HFFc6 (cell line): ENCODE data around the gene FGD6. TPM values are rescaled to one million over a fixed set of nuclear protein-coding genes. Genes with fewer than 3 reads are reported as not detected.

ENCODE experiments used
- DNase-seq: peaks from one replicate; pipeline ENCODE4 v3.0.0-alpha.2; 2018
- H3K27ac Mint-ChIP-seq: 2 replicates; pipeline ENCODE4 v1.8.0; 2020; ENCODE audit warnings: mild to moderate bottlenecking, mixed read lengths
- H3K27me3 Mint-ChIP-seq: 2 replicates; pipeline ENCODE4 v1.8.0; 2021; ENCODE audit warnings: mild to moderate bottlenecking, moderate library complexity, mixed read lengths; ENCODE audit not compliant: insufficient read depth
- H3K36me3 Mint-ChIP-seq: 2 replicates; pipeline ENCODE4 v1.8.0; 2021; ENCODE audit warnings: low read depth, mixed read lengths
- H3K4me1 Mint-ChIP-seq: 2 replicates; pipeline ENCODE4 v1.8.0; 2020; ENCODE audit warnings: low read depth, mixed read lengths
- H3K4me3 Mint-ChIP-seq: 2 replicates; pipeline ENCODE4 v1.8.0; 2020; ENCODE audit warnings: mild to moderate bottlenecking, moderate library complexity, mixed read lengths
- H3K9me3 Mint-ChIP-seq: 2 replicates; pipeline ENCODE4 v1.8.0; 2020; ENCODE audit warnings: mild to moderate bottlenecking, mixed read lengths
- CTCF ChIP-seq: fragments of 200-600 bp; sonication (generic); IDR thresholded peaks from 2 replicates; pipeline ENCODE4 v1.5.0; 2021; ENCODE audit warnings: antibody characterized with exemption, mild to moderate bottlenecking
- total RNA-seq, 6 experiments: library from RNA; stranded (reverse); fragmentation: NEBNext Ultra II Directional; extraction: Animal tissue kit (Norgen Biotek cat#: 25700); gene quantifications; 2 replicates in 1 of 6; 3 replicates in 5 of 6; pipeline ENCODE4 v1.2.3, GENCODE V29; 2021

Gene FGD6
- total RNA-seq, 6 experiments from 2014 or later, result 5.5 to 6.6 (median 6.0) TPM

- no peaks in the 10 kb centered on the region for H3K9me3 Mint-ChIP-seq
- DNase-seq, result no peak
- H3K27ac Mint-ChIP-seq, result no peak overlapping the region
- no peak for TF ChIP-seq CTCF
- no peaks in the 10 kb centered on the region for H3K36me3 Mint-ChIP-seq
- no peaks in the 10 kb centered on the region for H3K27me3 Mint-ChIP-seq
- H3K4me3 Mint-ChIP-seq, result no peak overlapping the region
- peaks cover 11% of the 10 kb centered on the region for H3K4me1 Mint-ChIP-seq
Measured at GRCh38 chr12:95158919-95159318, 58.3 kb downstream of the FGD6 start.

DNA sequence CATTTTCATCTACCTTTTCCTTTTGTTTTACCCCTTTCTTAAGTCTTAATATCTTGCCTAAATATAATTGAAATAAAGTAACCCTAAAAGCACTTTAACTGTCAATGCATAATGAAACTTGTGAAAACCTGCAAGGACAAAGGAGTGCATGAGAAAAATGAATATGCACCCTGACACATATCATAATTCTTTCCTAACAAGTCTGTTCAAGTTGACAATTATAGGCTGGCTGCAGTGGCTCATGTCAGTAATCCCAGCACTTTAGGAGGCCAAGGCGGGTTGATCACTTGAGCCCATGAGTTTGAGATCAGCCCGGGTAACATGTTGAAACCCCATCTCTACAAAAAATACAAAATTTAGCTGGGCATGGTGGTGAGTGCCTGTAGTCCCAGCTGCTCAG is 65.4 kb downstream of the FGD6 start:
- Mint-ChIP-seq H3K9me3 (no peaks in the 10 kb centered on the region), H3K27ac (no peak overlapping the region), H3K4me3 (no peak overlapping the region), H3K27me3 (no peaks in the 10 kb centered on the region), H3K36me3 (no peaks in the 10 kb centered on the region), H3K4me1 (no peaks in the 10 kb centered on the region)
- DNase-seq, result no peak
- TF ChIP-seq CTCF, result no peak

DNA sequence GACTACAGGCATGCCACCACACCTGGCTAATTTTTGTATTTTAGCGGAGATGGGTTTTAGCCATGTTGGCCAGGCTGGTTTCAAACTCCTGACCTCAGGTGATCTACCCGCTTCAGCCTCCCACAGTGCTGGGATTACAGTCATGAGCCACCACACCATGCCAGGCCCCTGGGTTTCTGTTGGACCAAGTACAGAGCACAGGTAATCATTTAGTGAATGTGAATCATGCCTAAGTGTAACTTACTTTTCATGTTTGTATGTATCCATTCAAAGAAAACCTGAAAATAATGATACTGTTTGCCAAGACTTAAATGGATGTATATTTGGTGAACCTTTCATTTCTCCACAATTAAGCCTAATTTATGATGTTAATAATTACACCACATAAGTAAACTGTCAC is 65.9 kb downstream of the FGD6 start:
- no peak overlapping the region for H3K4me3 Mint-ChIP-seq
- H3K36me3 Mint-ChIP-seq, result no peaks in the 10 kb centered on the region
- no peak for DNase-seq
- no peaks in the 10 kb centered on the region for H3K4me1 Mint-ChIP-seq
- no peaks in the 10 kb centered on the region for H3K27me3 Mint-ChIP-seq
- TF ChIP-seq CTCF, result no peak
- H3K9me3 Mint-ChIP-seq, result no peaks in the 10 kb centered on the region
- H3K27ac Mint-ChIP-seq, result no peak overlapping the region

- Mint-ChIP-seq H3K9me3 (no peaks in the 10 kb centered on the region), H3K4me1 (no peaks in the 10 kb centered on the region), H3K4me3 (no peak overlapping the region), H3K27ac (no peak overlapping the region), H3K36me3 (no peaks in the 10 kb centered on the region), H3K27me3 (no peaks in the 10 kb centered on the region)
- TF ChIP-seq CTCF, result no peak
- DNase-seq, result no peak
Measured at GRCh38 chr12:95150501-95150900, 66.8 kb downstream of the FGD6 start.

DNA sequence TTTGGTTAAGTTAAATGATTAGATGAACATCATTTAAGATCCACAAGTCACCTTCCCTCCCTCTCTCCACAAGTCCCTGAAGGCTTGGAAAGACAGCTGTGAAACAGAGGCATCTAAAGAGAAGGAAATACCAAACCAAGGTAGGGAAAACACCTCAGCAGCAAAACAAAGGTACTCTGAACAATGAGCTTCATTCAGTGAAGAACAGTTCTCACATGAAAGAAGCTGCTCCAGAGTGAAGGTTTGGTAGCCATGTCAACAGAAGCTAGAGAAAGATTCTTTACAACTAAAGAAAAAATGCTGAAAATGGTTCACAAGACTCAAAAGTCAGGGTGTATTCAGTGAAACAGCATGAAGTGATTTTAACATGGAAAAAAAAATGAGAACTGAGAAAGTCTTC is 69.4 kb downstream of the FGD6 start:
- no peak overlapping the region for H3K27ac Mint-ChIP-seq
- H3K27me3 Mint-ChIP-seq, result no peaks in the 10 kb centered on the region
- H3K9me3 Mint-ChIP-seq, result no peaks in the 10 kb centered on the region
- no peak for DNase-seq
- peaks cover 9% of the 10 kb centered on the region; the same call in 1 of the 2 replicates for H3K4me1 Mint-ChIP-seq
- H3K4me3 Mint-ChIP-seq, result no peak overlapping the region
- no peaks in the 10 kb centered on the region for H3K36me3 Mint-ChIP-seq
- TF ChIP-seq CTCF, result no peak

DNA sequence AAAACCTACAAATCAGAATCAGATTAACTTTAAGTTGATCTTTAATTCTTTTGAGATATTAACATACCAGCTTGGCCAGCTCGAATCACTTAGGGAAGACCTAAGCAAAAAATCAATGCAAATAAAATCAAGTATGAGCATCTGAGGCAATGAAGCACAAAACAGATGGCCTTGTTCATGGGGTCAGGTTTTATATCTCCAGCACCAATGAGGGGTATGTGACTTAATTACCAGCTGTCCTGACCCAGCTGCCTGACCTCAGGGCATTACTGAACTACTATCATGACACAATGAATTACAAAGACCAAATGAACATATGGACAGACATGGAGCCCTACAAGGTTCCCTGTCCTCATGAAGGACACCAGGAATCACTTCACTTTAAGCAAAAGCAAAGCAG is 70.5 kb downstream of the FGD6 start:
- H3K27ac Mint-ChIP-seq, result no peak overlapping the region
- TF ChIP-seq CTCF, result no peak
- no peak overlapping the region for H3K4me3 Mint-ChIP-seq
- H3K4me1 Mint-ChIP-seq, result peaks cover 9% of the 10 kb centered on the region; the same call in 1 of the 2 replicates
- H3K36me3 Mint-ChIP-seq, result no peaks in the 10 kb centered on the region
- DNase-seq, result no peak
- H3K27me3 Mint-ChIP-seq, result no peaks in the 10 kb centered on the region; the same call in 1 of the 2 replicates
- no peaks in the 10 kb centered on the region for H3K9me3 Mint-ChIP-seq
